ENCODE measurements around the gene DPP6.
A peak's percentile ranks its signal among the peaks of the same experiment; 100 is the strongest.

GRCh38 chr7:154584352-154585252 lies 532.4 kb downstream of the DPP6 start:
- no peak for TF ChIP-seq POLR2A (IDR thresholded peaks at IDR 0.05)
- TF ChIP-seq CTCF (IDR thresholded peaks at IDR 0.05), result peak; percentile 23 to 43 (median 37)
- TF ChIP-seq POLR2AphosphoS5 (IDR thresholded peaks at IDR 0.05), result no peak

Data from transverse colon (tissue), 4 donors.